ENCODE data around the gene FAM3C. TPM values are rescaled to one million over a fixed set of nuclear protein-coding genes. Genes with fewer than 3 reads are reported as not detected.

The FAM3C gene
- total RNA-seq, 2 experiments from 2014 or later = 17.2 to 18.3 TPM

DNA sequence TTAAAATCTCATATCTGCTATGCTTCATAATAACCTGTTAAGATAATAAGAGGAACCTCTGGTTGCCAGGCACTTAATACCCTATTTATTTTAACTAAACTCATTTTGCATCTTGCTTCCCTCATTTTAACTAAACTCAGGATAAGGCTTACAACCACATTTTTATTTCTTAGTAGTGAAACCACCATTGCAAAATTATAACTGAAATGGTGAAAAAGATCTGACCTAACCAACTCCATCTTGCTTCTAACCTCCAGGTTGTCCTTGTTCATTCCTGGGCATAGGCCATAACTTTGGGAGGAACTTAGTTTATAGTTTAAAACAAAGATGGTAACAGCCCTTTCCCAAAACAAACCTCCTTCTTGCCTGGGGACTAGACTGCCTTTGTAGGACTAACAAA, 6.0 kb downstream of the FAM3C start:
- POLR2A ChIA-PET = no interaction called here
- no peak for DNase-seq
- H3K4me3 Mint-ChIP-seq = no peak overlapping the region
- H3K9me3 Mint-ChIP-seq = peaks cover 4% of the 10 kb centered on the region
- H3K36me3 Mint-ChIP-seq = peaks cover 11% of the 10 kb centered on the region
- no peaks in the 10 kb centered on the region for H3K27me3 Mint-ChIP-seq
- H3K4me1 Mint-ChIP-seq (ENCODE audit: low read depth) = peaks cover 75% of the 10 kb centered on the region
- no peak overlapping the region for H3K27ac Mint-ChIP-seq
- CTCF ChIA-PET = interaction anchor here (1.1 to 1.4 kb wide), 2 partner anchors 16 to 17 kb away, joined by 3 to 9 read pairs; no protein-coding TSS in a partner anchor
- intact Hi-C loops (cut with micrococcal nuclease) = no loop called here

DNA sequence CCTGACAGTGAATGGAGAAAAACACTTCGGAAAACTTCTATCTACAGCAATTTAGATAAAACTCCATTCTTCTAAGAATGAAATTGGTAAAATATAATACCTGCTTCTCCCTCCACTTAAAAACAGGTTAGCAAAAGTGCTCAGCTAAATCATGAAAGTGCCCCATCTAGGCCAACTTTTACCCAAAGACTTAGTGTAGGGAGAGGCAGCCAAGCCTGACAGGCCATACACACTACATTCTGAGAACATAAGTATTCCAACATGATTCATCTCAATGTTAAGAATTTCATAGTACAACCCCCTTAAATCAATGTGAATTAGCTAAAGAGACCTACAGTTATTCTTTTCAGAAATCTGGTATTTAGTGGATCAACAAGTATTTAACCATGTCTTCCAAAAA, 7.2 kb downstream of the FAM3C start:
- POLR2A ChIA-PET = no interaction called here
- Mint-ChIP-seq H3K27me3 (no peaks in the 10 kb centered on the region), H3K9me3 (peaks cover 4% of the 10 kb centered on the region), H3K36me3 (peaks cover 11% of the 10 kb centered on the region), H3K27ac (no peak overlapping the region), H3K4me3 (no peak overlapping the region), H3K4me1 (ENCODE audit: low read depth) (peaks cover 77% of the 10 kb centered on the region)
- no peak for DNase-seq
- intact Hi-C loops (cut with micrococcal nuclease) = no loop called here
- CTCF ChIA-PET = interaction anchor here (1.4 to 3.1 kb wide), 2 partner anchors 15 to 22 kb away, joined by 3 to 11 read pairs; no protein-coding TSS in a partner anchor

DNA sequence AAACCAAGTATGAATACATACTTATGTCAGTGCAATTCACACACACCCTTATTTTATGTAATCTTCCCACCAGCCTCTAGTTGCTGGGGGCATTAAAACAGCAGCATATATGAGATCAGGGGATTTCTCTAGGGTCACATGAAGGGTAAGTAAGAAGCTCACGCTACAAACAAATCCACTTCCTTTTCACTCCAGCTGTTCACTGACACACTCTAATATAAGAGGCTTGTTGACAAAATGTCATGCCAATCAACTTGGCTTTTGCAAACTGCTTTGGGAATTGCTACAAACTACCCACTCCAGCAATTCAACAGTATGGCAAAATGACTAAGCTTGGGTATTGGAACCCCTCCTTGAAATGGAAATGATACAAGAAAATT, 10.3 kb downstream of the FAM3C start:
- H3K4me3 Mint-ChIP-seq = no peak overlapping the region

DNA sequence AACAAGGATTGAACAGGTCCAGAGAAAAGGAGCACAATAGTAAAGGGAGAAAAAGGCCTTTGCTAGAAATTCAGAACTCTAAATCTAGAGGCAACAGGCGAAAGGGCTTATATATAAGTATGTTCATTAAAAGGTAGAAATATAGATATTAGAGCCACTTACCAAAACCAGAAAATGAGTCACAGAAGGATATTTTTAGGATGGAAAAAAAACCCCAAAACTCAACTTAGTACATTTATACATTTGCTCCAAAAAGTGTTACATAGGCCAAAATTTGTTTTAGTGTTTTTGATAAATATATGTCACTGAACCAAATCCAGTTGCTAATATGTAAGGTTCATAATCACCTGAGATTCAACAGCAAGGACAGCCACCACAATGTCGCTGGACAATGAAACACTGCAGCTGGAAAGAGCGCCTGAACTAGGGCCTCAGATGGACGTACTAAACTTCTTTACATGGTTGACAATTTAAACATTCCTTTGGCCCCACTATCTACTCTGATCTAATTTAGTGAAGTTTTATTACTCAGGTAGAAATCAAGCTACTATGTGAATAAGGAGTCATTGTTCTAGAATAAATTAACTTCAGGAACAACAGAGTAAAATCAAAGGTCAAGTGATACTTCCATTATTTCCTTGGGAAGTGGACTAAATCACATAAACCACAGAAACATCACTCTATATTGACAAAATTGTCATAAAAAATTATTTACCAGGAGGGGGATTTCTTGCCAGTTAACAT, 10.9 kb downstream of the FAM3C start:
- no peak for DNase-seq
- Mint-ChIP-seq H3K27me3 (no peaks in the 10 kb centered on the region), H3K4me1 (ENCODE audit: low read depth) (peaks cover 54% of the 10 kb centered on the region), H3K27ac (no peak overlapping the region), H3K4me3 (no peak overlapping the region), H3K9me3 (no peaks in the 10 kb centered on the region), H3K36me3 (peaks cover 4% of the 10 kb centered on the region)
- ChIA-PET POLR2A (interaction anchor here (1.0 kb wide), 2 partner anchors 10 to 53 kb away, joined by 3 read pairs; no protein-coding TSS in a partner anchor), CTCF (interaction anchor here (0.9 to 3.3 kb wide), 3 partner anchors 11 to 18 kb away, joined by 3 to 19 read pairs (median 5); partner anchors contain the start of gene FAM3C)
- intact Hi-C loops (cut with micrococcal nuclease) = no loop called here

More for the DNA sequence above, 10.3 kb downstream of the FAM3C start:
- H3K27ac Mint-ChIP-seq = no peak overlapping the region
- H3K9me3 Mint-ChIP-seq = no peaks in the 10 kb centered on the region
- no peak for DNase-seq
- H3K4me1 Mint-ChIP-seq (ENCODE audit: low read depth) = peaks cover 59% of the 10 kb centered on the region
- POLR2A ChIA-PET = interaction anchor here (1.0 kb wide), 1 partner anchor 52 kb away, joined by 3 read pairs; no protein-coding TSS in a partner anchor
- intact Hi-C loops (cut with micrococcal nuclease) = no loop called here
- peaks cover 4% of the 10 kb centered on the region for H3K36me3 Mint-ChIP-seq
- CTCF ChIA-PET = interaction anchor here (1.2 to 3.3 kb wide), 2 partner anchors 11 to 19 kb away, joined by 5 to 19 read pairs; partner anchors contain the start of gene FAM3C
- no peaks in the 10 kb centered on the region for H3K27me3 Mint-ChIP-seq

DNA sequence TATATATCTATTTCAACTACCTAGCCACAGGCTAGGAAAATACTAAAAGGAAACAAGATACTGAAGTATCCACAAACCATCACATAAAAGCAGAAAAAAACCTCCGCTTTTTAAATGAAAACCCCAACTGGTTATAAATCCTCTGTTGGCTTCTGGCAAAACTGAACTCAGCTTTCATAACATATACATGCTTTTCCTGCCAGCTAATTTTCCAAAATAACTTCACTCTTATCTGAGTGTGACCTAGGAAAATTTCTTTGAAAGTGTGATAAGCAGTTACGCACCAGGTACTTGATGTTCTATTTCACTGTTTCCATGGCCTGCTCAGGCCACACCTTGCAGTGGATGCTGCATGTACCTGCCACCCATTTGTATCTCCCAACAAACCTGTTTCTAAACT, 11.8 kb downstream of the FAM3C start:
- H3K27ac Mint-ChIP-seq = no peak overlapping the region
- ChIA-PET CTCF (interaction anchor here (0.9 to 2.9 kb wide), 3 partner anchors 12 to 17 kb away, joined by 3 to 16 read pairs (median 14); partner anchors contain the start of gene FAM3C), POLR2A (interaction anchor here (0.8 kb wide), 1 partner anchor 9 kb away, joined by 3 read pairs; no protein-coding TSS in a partner anchor)
- H3K9me3 Mint-ChIP-seq = no peaks in the 10 kb centered on the region
- intact Hi-C loops (cut with micrococcal nuclease) = no loop called here
- DNase-seq = no peak
- peaks cover 4% of the 10 kb centered on the region for H3K36me3 Mint-ChIP-seq
- H3K4me1 Mint-ChIP-seq (ENCODE audit: low read depth) = peaks cover 44% of the 10 kb centered on the region
- no peak overlapping the region for H3K4me3 Mint-ChIP-seq
- H3K27me3 Mint-ChIP-seq = no peaks in the 10 kb centered on the region

DNA sequence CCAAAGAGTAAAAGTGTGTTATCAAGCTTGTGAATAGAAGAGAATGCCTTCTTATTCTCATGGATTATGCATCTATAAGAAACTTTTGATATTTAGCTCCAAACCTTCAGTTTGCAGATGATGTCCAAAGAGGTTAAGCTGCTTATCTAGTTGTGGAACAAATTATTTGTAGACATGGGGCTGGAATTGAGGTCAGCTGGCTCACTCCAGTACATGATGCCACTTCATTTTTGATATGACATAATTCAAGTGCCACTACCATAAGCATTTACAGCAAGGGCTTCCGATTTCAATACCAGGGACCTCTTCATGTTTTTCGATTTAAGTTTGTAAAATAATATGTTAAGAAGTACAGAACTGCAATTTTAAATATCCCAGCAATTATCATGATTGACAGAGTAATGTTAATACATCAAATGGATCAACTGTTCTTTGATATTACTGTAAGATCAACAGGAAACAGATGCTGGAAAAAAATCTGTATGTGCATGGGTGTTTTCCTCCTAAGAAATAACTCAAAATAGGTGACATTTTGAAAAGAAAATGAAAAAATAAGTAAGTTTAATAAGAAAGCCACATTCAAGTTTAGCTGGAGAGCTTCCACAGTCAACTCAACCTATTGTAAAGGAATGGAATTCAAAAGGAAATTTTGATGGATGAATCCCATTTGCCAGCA, 12.7 kb downstream of the FAM3C start:
- H3K27me3 Mint-ChIP-seq = no peaks in the 10 kb centered on the region
- no peak for DNase-seq
- CTCF ChIA-PET = interaction anchor here (0.6 to 2.9 kb wide), 3 partner anchors 11 to 16 kb away, joined by 3 to 16 read pairs (median 14); partner anchors contain the start of gene FAM3C
- peaks cover 37% of the 10 kb centered on the region for H3K4me1 Mint-ChIP-seq (ENCODE audit: low read depth)
- POLR2A ChIA-PET = interaction anchor here (0.8 kb wide), 1 partner anchor 10 kb away, joined by 3 read pairs; no protein-coding TSS in a partner anchor
- intact Hi-C loops (cut with micrococcal nuclease) = no loop called here
- H3K27ac Mint-ChIP-seq = no peak overlapping the region
- no peaks in the 10 kb centered on the region for H3K9me3 Mint-ChIP-seq
- no peak overlapping the region for H3K4me3 Mint-ChIP-seq
- peaks cover 4% of the 10 kb centered on the region for H3K36me3 Mint-ChIP-seq

DNA sequence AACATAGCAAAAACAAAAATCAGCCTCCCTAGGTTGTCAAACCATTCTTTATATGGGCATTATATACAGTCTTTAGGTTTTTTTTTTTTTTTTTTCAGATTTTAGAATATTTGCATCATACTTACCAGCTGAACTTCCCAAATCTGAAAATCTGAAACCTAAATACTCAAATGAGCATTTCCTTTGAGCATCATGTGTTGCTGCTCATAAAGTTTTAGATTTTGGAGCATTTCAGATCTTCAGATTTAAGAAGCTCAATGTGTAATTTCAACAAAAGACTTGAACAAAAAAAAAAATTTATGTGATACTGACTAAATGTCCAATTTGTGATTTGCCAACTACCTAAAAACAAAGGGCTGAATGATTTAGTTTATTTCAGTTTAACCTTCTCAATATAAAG, 13.6 kb downstream of the FAM3C start:
- ChIA-PET POLR2A (no interaction called here), CTCF (interaction anchor here (2.2 to 2.9 kb wide), 2 partner anchors 13 to 15 kb away, joined by 14 to 16 read pairs; partner anchors contain the start of gene FAM3C)
- no peak for DNase-seq
- peaks cover 4% of the 10 kb centered on the region for H3K36me3 Mint-ChIP-seq
- peaks cover 33% of the 10 kb centered on the region for H3K4me1 Mint-ChIP-seq (ENCODE audit: low read depth)
- no peaks in the 10 kb centered on the region for H3K9me3 Mint-ChIP-seq
- H3K4me3 Mint-ChIP-seq = no peak overlapping the region
- no peaks in the 10 kb centered on the region for H3K27me3 Mint-ChIP-seq
- H3K27ac Mint-ChIP-seq = no peak overlapping the region
- intact Hi-C loops (cut with micrococcal nuclease) = no loop called here

DNA sequence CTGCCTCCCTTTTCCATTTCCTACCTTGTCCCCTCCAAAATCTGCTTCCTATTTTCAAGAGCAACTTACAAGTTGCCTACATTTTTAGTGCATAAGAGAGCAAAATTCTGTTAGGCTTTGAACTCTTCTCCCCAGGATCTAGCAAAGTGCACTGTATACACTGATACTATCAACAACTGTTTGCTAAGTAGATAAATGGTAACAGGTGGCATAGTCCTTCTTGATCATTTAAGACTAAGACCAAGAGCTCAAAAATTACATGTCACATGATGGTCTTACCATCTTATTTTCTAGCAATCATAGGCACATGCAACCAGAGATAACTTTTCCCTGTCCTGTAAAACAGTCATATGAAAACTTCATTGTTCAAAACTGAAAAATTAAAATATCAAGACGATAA, 16.2 kb downstream of the FAM3C start:
- ChIA-PET POLR2A (interaction anchor here (2.1 kb wide), 1 partner anchor 16 kb away, joined by 5 read pairs; no protein-coding TSS in a partner anchor), CTCF (interaction anchor here (0.8 to 2.4 kb wide), 4 partner anchors 10 to 272 kb away, joined by 3 to 8 read pairs (median 6); partner anchors contain the start of gene FAM3C)
- Mint-ChIP-seq H3K27ac (no peak overlapping the region), H3K9me3 (no peaks in the 10 kb centered on the region), H3K36me3 (peaks cover 4% of the 10 kb centered on the region), H3K4me3 (no peak overlapping the region), H3K27me3 (no peaks in the 10 kb centered on the region), H3K4me1 (ENCODE audit: low read depth) (peaks cover 15% of the 10 kb centered on the region)
- intact Hi-C loops (cut with micrococcal nuclease) = no loop called here
- no peak for DNase-seq

DNA sequence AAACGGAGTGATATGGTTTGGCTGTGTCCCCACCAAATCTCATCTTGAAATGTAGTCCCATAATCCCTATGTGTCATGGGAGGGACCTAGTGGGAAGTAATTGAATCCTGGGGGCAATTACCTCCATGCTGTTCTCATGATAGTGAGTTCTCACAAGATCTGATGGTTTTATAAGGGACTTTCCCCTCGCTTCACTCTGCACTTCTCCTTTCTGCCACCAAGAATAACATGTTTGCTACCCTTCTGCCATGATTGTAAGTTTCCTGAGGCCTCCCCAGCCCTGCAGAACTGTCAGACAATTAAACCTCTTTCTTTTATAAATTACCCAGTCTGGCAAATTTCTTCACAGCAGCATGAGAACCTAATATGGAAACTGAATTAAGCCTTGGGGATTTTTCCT, 19.1 kb downstream of the FAM3C start:
- peaks cover 11% of the 10 kb centered on the region for H3K36me3 Mint-ChIP-seq
- no peaks in the 10 kb centered on the region for H3K9me3 Mint-ChIP-seq
- intact Hi-C loops (cut with micrococcal nuclease) = no loop called here
- POLR2A ChIA-PET = no interaction called here
- H3K27me3 Mint-ChIP-seq = no peaks in the 10 kb centered on the region
- no peak for DNase-seq
- no peak overlapping the region for H3K27ac Mint-ChIP-seq
- CTCF ChIA-PET = no interaction called here
- H3K4me1 Mint-ChIP-seq (ENCODE audit: low read depth) = peaks cover 9% of the 10 kb centered on the region
- no peak overlapping the region for H3K4me3 Mint-ChIP-seq

DNA sequence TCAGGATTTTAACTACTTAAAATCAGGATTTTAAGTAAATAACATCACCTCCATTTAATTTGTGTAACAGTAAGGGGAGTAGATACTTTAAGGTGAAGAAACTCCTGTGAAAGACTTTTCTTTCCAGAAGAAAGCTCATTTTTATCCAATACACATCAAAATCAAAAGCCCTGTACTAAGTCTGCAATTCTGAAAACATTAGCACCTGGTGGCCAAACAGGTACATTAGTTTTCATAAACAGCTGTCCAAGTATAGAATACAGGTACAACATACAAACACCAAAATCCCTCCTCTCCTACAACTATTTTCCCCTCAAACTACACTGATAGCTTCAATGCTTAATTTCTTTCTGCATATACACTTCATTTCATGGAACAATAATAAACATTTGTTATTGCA, 22.9 kb downstream of the FAM3C start:
- H3K4me3 Mint-ChIP-seq = no peak overlapping the region
- no peaks in the 10 kb centered on the region for H3K9me3 Mint-ChIP-seq
- no peaks in the 10 kb centered on the region for H3K27me3 Mint-ChIP-seq
- H3K27ac Mint-ChIP-seq = no peak overlapping the region
- H3K4me1 Mint-ChIP-seq (ENCODE audit: low read depth) = peaks cover 17% of the 10 kb centered on the region
- intact Hi-C loops (cut with micrococcal nuclease) = loop anchor here (2.0 kb wide), 1 partner anchor 24 kb away; the partner anchor contains the start of gene FAM3C
- DNase-seq = no peak
- H3K36me3 Mint-ChIP-seq = peaks cover 8% of the 10 kb centered on the region
- ChIA-PET POLR2A (interaction anchor here (1.4 kb wide), 1 partner anchor 22 kb away, joined by 7 read pairs; the partner anchor contains the start of gene FAM3C), CTCF (interaction anchor here (0.8 to 4.7 kb wide), 7 partner anchors 10 to 174 kb away, joined by 3 to 29 read pairs (median 3); partner anchors contain the start of gene FAM3C)

DNA sequence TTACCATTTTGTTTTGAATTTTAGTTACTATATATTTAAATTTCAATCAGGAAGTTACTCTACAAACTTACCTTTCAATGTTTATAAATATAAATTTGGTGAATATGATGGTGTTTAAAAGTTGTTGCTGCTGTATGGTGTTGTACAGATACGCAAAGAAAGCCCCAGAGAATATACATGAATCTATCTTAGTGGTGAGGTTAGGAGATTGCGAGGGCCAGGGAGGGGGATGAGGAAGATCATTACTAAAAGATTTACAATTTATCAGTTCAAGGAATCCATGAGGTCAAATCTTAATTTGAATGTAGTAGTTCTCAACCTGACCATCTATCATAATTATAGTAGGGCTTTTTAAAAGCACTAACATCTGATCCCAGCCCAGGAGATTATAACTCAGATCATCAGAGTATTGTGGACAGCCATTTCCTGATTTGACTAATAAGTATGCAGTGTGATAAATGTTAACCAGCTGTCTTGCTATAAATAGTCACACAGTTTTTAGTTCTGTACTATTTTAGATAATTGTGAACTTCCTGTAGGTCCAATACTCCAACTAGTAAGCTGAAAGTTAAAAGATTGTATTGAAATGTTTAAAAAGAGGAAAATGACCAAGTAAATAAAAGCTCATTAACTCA, 23.6 kb downstream of the FAM3C start:
- peak overlapping the region; percentile 60 for H3K27ac Mint-ChIP-seq
- POLR2A ChIA-PET = interaction anchor here (1.4 kb wide), 1 partner anchor 23 kb away, joined by 7 read pairs; the partner anchor contains the start of gene FAM3C
- no peak for DNase-seq
- intact Hi-C loops (cut with micrococcal nuclease) = loop anchor here (2.0 kb wide), 1 partner anchor 24 kb away; the partner anchor contains the start of gene FAM3C
- H3K36me3 Mint-ChIP-seq = peaks cover 8% of the 10 kb centered on the region
- H3K4me1 Mint-ChIP-seq (ENCODE audit: low read depth) = peaks cover 17% of the 10 kb centered on the region
- H3K27me3 Mint-ChIP-seq = no peaks in the 10 kb centered on the region
- no peak overlapping the region for H3K4me3 Mint-ChIP-seq
- no peaks in the 10 kb centered on the region for H3K9me3 Mint-ChIP-seq
- CTCF ChIA-PET = interaction anchor here (0.6 to 4.7 kb wide), 7 partner anchors 11 to 423 kb away, joined by 3 to 29 read pairs (median 3); partner anchors contain the start of gene FAM3C

Data from activated CD4-positive, alpha-beta memory T cell treated with anti-CD3 and anti-CD28 coated beads for 36 hours (primary cell).